Fibroblast of skin of right biceps (primary cell): ENCODE measurements around the gene SLC9A7.

Experiments
- DNase-seq: peaks from one replicate; pipeline ENCODE4 v3.0.0-alpha.2; 2013

Gene SLC9A7

GRCh38 chrX:46597771-46598170 is 161.1 kb downstream of the SLC9A7 start:
- no peak for DNase-seq

- no peak for DNase-seq
Measured at GRCh38 chrX:46597208-46597607, 161.7 kb downstream of the SLC9A7 start.

DNA sequence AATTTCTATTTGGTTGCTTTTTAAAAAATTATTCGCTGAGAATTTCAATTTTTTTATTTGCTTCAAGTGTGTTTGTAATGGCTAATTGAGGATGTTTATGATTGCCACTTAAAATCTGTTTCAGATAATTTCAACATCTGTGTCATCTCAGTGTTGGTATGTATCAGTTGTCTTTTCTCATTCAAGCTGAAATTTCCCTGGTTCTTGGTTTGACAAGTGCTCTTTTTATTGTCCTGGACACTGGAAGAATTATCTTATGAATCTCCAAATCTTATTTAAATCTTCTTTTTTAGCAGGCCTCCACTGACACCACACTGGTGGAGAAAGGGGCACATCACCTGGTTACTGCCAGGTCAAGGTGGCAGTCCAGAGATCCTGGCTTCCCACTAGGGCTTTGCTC is 163.8 kb downstream of the SLC9A7 start:
- no peak for DNase-seq

DNA sequence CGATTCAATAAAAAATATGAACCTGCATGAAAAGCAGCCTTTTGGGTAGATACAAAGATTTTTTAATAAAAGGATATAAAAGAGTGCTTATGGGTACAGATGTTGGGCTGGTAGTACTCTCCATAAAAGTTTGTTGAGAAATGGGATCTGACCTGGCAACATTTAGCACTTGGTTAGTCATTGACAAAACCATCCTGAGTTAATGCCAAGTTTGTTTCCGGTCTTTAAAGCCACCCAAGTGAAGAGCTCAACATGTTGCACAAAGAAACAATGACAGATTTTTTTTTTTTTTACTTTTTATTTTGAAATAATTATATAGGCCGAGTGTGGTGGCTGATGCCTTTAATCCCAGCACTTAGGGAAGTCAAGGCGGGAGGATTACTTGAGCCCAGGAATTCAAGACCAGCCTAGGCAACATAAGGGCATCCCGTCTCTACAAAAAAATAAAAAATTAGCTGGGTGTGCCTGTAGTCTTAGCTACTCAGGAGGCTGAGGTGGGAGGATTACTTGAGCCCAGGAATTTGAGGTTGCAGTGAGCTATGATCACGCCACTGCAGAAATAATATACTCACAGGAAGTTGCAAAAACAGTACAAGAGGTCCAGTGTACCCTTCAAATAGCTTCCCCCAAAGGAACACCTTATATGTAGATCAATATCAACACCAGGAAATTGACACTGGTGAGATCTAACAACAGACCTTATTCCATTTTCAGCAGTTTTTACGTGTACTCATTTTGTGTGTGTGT is 168.8 kb downstream of the SLC9A7 start:
- peak; percentile 63 for DNase-seq

DNA sequence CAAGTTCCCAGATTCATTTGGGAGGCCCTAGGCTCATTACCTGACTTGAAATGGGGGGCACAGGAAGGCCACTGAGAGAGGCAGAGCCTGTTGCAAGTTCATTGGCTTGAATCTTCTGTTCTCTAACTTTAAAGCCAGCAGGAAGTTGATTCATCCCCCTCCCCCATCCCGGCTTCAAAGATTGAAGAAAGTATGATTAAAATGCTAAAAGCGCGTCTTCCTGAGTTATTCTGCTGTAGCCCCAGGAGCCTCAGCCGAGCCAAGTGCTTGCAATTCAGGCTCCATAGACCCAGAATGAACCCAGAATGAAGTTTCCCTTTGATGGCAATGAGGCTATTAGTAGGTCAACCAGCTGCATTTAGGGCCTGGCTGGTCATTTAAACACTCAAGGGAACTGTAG is 170.7 kb downstream of the SLC9A7 start:
- DNase-seq, result peak; percentile 86

DNA sequence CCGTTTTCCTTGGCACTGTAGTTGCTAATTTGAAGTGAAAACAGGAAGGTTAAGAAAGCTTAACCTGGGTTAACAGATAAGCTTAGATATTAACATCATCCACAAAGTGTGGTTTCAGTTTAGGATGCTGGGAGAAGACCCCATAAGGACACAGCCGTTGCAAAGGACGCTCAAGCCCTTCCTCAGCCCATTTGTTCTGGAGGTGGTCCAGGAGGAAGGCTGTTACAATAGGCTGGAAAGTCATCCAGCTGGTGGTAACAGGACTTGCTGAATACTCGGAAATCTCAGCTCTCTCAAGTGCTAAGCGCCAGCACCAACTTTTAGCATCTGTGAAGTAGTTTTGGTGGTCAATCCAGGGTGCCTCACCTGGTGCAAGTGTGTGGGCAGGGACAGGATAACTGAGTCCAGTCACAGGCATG is 171.2 kb downstream of the SLC9A7 start:
- no peak for DNase-seq

- peak; percentile 68 for DNase-seq
Measured at GRCh38 chrX:46587158-46587557, 171.8 kb downstream of the SLC9A7 start.

GRCh38 chrX:46584736-46585135 is 174.2 kb downstream of the SLC9A7 start:
- no peak for DNase-seq

DNA sequence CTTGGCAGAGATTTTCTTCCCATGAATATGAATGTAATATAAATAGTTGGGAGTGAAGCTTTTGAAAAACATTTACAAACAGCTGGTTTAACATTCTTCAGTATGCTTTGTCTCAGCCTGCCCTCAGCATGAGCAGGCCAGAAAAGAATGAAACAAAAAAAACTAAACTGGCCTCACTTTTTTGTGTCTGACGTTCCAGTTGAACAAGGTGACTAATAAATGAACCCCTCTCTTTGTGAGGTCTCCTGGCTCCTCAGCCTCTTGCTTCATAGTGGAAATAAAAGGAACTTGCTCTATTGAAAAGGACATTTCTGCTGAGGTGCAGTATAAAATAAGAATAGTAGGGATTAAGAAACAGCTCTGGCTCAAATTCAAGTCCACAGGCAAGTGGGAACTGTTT is 176.0 kb downstream of the SLC9A7 start:
- peak; percentile 90 for DNase-seq

GRCh38 chrX:46582325-46582724 is 176.6 kb downstream of the SLC9A7 start:
- DNase-seq, result peak; percentile 73

DNA sequence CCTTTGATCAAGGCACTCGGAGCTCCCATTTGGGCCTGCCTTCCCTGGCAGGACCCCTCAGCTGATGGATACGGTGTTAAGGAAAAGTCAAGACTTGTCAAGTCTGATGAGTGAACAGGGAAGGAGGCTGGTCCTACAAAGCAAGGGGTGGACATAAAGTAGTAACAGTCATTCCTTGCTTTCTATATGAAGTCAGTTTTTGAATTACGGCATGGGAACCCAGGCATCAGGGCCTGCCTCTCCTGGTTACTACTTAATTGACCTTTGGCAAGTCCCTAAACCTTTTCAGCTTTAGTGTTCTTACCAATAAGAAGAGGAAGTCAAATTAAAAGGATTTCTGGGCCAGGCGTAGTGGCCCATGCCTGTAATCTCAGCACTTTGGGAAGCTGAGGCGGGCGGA is 178.3 kb downstream of the SLC9A7 start:
- DNase-seq, result no peak

DNA sequence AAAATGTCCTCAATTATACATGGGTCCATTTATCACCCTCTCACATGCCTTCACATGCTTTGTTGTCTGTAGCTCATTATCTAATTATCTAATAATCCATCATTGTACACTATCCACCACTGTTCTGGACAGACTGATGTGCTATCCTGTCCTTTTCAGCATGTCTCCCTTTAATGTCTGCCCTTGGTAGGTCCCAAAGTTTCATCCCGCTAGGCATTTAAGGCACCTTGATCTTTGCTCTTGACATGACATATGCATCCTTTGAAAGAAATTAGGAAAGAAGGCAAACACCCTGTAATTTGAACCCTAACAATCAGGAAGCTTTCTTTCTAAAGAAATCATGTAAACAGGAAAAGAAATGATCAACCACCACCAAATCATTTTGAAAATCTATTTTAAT is 179.7 kb downstream of the SLC9A7 start:
- DNase-seq, result no peak

DNA sequence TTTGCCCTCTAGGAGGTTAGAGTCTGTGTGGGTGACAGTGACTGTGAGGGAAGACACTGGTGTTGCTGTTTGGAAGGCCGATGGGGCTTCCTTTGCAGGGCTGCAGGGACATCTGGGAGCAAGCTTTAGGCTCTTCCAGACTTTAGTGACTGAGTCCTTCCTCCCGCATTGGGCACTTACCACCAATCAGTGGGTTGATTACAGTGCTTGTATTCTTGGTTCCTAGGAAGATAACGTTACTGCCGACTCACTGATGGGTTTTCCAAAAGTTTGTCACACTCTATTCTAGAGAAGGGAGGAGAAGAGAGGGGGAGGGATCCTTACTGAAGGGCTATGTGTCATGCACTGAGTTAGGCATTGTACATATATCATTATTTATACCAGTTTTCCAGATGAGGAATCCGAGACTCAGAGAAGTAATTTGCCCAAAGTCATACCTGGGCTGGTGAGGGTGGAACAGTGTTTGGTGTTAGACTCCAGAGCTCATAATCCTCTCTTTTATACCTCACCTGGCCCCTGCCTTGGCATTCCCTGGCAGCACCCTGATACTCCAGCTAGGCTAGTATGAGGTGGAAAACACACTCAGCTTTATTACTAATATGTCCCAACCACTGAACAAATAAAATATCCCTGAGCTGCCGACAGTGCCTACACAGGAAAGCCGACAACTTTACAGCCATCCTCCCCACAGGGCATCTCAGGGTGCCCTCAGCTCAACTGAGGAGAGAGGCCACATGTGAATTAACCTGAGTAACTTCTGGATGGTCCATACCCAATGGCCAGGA is 181.5 kb downstream of the SLC9A7 start:
- DNase-seq, result peak; percentile 56

- DNase-seq, result no peak
Measured at GRCh38 chrX:46576458-46576857, 182.5 kb downstream of the SLC9A7 start.

- no peak for DNase-seq
Measured at GRCh38 chrX:46575991-46576392, 182.9 kb downstream of the SLC9A7 start.

GRCh38 chrX:46575586-46575985 is 183.3 kb downstream of the SLC9A7 start:
- no peak for DNase-seq

GRCh38 chrX:46574774-46575381 is 184.0 kb downstream of the SLC9A7 start:
- no peak for DNase-seq

DNA sequence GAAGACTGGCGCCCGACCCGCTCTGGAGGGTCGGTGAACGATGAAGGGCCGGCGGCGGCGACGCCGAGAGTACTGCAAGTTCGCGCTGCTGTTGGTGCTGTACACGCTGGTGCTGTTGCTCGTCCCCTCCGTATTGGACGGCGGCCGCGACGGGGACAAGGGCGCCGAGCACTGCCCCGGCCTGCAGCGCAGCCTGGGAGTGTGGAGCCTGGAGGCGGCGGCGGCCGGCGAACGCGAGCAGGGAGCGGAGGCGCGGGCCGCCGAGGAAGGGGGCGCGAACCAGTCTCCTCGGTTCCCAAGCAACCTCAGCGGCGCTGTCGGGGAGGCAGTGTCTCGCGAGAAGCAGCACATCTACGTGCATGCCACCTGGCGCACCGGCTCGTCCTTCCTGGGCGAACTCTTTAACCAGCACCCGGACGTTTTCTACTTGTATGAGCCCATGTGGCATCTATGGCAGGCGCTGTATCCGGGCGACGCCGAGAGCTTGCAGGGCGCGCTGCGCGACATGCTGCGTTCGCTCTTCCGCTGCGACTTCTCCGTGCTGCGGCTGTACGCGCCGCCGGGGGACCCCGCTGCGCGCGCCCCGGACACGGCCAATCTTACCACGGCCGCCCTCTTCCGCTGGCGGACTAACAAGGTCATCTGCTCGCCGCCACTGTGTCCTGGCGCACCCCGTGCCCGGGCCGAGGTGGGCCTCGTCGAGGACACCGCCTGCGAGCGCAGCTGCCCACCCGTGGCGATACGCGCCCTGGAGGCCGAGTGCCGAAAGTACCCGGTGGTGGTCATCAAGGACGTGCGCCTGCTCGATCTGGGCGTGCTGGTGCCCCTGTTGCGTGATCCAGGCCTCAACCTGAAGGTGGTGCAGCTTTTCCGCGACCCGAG is 184.8 kb downstream of the SLC9A7 start:
- peak; percentile 61 for DNase-seq

DNA sequence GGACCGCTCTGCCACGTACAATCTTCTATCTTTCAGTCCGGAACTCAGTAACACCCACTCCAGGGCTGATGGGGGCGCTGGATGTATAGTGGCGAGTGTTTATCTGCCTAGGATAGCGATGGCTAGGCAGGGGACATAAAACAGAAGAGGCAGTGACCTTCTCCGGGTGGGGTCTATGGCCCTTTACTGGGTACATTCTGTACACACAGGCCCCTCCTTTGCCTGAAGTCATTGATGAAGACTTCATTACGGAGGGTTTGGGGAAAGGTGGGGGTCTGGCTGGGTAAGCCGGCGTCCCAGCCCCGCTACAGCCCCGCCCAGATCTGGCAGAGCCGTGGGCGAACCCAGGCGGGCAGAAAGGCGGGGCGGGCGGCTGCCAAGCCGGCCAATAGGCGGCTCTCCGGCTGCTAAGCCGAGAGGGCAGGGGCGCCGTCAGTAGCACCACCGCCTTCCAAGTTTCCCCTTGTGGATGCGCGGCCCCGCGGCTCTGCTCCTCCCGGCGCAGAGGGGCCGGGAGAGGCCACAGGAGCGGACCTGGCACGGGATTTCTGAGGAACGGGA is 185.5 kb downstream of the SLC9A7 start, which contains the start of gene CHST7:
Gene CHST7 (plus strand): TSS at position 435 of the 561 bp plus-strand sequence. CDS start 167 bp downstream, outside the sequence.
- peak; percentile 62 for DNase-seq

- no peak for DNase-seq
Measured at GRCh38 chrX:46572340-46572936, 186.5 kb downstream of the SLC9A7 start.

DNA sequence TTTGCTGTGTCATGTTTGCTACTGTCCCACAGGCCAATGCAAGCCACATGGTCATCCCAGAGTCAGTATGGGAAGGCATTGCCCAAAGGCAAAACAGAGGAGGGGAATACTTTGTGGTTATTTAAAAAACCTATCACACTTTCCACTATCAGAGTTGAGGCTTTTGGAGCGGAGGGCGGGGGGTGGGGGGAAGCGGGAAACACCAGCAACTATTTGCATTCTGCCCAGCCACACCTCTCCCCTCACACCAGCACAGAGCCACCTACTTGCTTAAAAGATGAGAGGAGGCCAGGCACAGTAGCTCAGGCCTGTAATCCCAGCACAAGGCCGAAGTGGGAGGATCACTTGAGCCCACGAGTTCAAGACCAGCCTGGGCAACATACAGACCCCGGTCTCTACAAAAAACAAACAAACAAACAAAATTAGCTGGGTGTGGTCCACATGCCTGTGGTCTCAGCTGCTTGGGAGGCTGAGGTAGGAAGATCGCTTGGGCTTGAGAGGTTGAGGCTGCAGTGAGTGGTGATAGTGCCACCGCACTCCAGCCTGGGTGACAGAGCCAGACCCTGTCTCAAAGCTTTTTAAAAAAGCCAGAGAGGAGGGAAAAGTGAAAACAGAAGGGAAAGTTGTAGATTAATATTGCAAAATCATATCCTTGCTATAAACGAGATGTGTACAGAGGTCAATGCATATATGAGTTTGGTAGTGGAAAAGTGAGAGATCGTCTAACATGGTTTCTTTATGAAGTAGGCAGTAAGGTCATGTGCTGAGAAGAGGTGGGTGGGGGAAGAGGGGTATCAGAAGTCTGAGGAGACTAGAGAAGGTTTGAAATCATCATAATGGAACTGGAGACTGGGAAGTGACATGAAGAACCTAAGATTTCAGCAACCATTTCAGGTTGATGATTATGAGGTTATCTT is 187.2 kb downstream of the SLC9A7 start:
- DNase-seq, result no peak
